Activated CD4-positive, alpha-beta memory T cell treated with anti-CD3 and anti-CD28 coated beads for 36 hours (primary cell): ENCODE results near the gene SSTR5. TPM values are rescaled to one million over a fixed set of nuclear protein-coding genes. Genes with fewer than 3 reads are reported as not detected.

Experiments
- CTCF ChIA-PET: fragments of 350-600 bp; sonication (Branson Sonifier 250); formaldehyde crosslinking; loops from one replicate; lab custom pipeline; 2021; ENCODE audit warnings: antibody characterized with exemption, inconsistent platforms; lab: Charles Lee
- POLR2A ChIA-PET: fragments of 350-600 bp; sonication (Branson Sonifier 250); formaldehyde crosslinking; loops from one replicate; lab custom pipeline; 2021; ENCODE audit warnings: antibody characterized with exemption; lab: Charles Lee
- DNase-seq: peaks from one replicate; pipeline ENCODE4 v3.0.0-alpha.2; 2020
- H3K27ac Mint-ChIP-seq: one replicate; pipeline ENCODE4 v1.8.0; 2021; ENCODE audit warnings: mixed read lengths
- H3K27me3 Mint-ChIP-seq: one replicate; pipeline ENCODE4 v1.8.0; 2021; ENCODE audit warnings: mixed read lengths
- H3K36me3 Mint-ChIP-seq: one replicate; pipeline ENCODE4 v1.8.0; 2021; ENCODE audit warnings: mixed read lengths
- H3K4me1 Mint-ChIP-seq: one replicate; pipeline ENCODE4 v1.8.0; 2021; ENCODE audit warnings: low read depth, mixed read lengths
- H3K4me3 Mint-ChIP-seq: one replicate; pipeline ENCODE4 v1.8.0; 2021; ENCODE audit warnings: mild to moderate bottlenecking, mixed read lengths
- H3K9me3 Mint-ChIP-seq: one replicate; pipeline ENCODE4 v1.8.0; 2021; ENCODE audit warnings: mixed read lengths
- intact Hi-C: fragments of 100-400 bp; cut with micrococcal nuclease; formaldehyde crosslinking; loops from one replicate; pipeline ENCODE4 v1.15.1; 2023
- total RNA-seq, 2 experiments: library from RNA; stranded (reverse); gene quantifications; one replicate each; pipeline ENCODE4 v1.2.3, GENCODE V29; 2021

Gene SSTR5
- total RNA-seq, 2 experiments from 2014 or later = not detected

DNA sequence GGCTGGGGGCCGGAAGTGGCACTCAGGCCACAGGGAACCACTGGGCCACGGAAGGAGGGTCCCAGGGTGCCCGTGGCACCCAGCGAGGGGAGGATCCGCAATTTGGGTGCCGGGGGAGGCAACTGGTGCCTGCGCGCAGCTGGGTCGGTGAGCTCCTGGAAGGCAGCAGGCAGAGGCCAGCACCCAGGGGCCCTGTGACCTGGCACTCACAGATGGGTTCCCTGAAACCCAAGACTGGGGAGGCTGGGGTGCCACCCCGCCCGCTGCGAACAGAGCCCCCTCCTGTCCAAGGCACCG is 663 bp downstream of the SSTR5 start:
- intact Hi-C loops = no loop called here
- H3K4me1 Mint-ChIP-seq = no peaks in the 10 kb centered on the region
- POLR2A ChIA-PET = no interaction called here

GRCh38 chr16:1073566-1074378 is 1.2 kb downstream of the SSTR5 start:
- CTCF ChIA-PET = no interaction called here
- POLR2A ChIA-PET = no interaction called here
- DNase-seq = no peak
- Mint-ChIP-seq H3K9me3 (no peaks in the 10 kb centered on the region), H3K4me3 (no peak overlapping the region), H3K27me3 (peaks cover 19% of the 10 kb centered on the region), H3K36me3 (no peaks in the 10 kb centered on the region), H3K4me1 (no peaks in the 10 kb centered on the region), H3K27ac (no peak overlapping the region)
- intact Hi-C loops = no loop called here

More for the DNA sequence above, 663 bp downstream of the SSTR5 start:
- no peak for DNase-seq
- CTCF ChIA-PET = no interaction called here
- H3K27me3 Mint-ChIP-seq = peaks cover 23% of the 10 kb centered on the region
- H3K36me3 Mint-ChIP-seq = no peaks in the 10 kb centered on the region
- no peak overlapping the region for H3K4me3 Mint-ChIP-seq
- H3K9me3 Mint-ChIP-seq = no peaks in the 10 kb centered on the region
- no peak overlapping the region for H3K27ac Mint-ChIP-seq

GRCh38 chr16:1074379-1074649 is 1.8 kb downstream of the SSTR5 start:
- Mint-ChIP-seq H3K27me3 (peaks cover 19% of the 10 kb centered on the region), H3K4me1 (no peaks in the 10 kb centered on the region), H3K27ac (no peak overlapping the region), H3K9me3 (no peaks in the 10 kb centered on the region), H3K4me3 (no peak overlapping the region), H3K36me3 (no peaks in the 10 kb centered on the region)
- ChIA-PET POLR2A (no interaction called here), CTCF (no interaction called here)
- no peak for DNase-seq
- intact Hi-C loops = no loop called here

GRCh38 chr16:1075546-1075945 is 3.0 kb downstream of the SSTR5 start:
- no peak overlapping the region for H3K27ac Mint-ChIP-seq
- ChIA-PET CTCF (no interaction called here), POLR2A (no interaction called here)
- no peak for DNase-seq
- H3K9me3 Mint-ChIP-seq = no peaks in the 10 kb centered on the region
- no peaks in the 10 kb centered on the region for H3K36me3 Mint-ChIP-seq
- H3K4me3 Mint-ChIP-seq = no peak overlapping the region
- intact Hi-C loops = no loop called here
- peaks cover 16% of the 10 kb centered on the region for H3K27me3 Mint-ChIP-seq
- no peaks in the 10 kb centered on the region for H3K4me1 Mint-ChIP-seq

DNA sequence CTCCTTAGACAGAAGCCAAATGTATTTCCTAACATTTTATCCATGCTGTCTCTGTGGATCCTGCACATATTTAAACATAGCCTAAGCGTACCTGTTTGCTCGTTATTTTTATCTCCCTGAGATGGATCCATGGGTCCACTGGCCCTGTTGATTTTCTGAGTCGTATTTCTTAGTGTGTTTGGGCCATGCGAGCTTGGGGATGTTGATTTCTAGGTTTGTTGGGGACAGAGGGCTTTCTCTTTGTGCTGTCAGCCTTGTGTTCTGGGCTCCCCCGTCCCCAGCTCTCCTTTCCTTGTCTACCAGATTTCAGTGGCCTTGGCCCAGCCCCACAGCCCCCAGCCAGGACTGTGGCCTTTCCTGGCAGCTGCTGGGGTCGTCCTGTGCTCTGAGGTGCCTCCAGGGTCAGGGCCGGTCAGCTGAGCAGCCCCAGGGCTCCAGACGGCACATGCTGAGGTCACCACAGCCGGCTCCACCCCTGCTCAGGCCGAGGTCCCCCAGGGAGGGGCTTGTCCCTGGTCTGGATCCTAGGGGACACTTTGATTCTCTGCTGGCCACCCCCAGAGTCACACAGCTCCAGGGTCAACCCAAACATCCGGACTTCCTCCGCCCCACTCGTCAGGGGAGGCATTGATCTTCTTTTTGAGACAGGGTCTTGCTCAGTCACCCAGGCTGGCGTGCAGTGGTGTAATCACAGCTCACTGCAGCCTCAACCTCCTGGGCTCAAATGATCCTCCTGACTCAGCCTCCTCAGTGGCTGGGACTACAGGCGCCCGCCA is 4.4 kb downstream of the SSTR5 start:
- POLR2A ChIA-PET = no interaction called here
- intact Hi-C loops = no loop called here
- DNase-seq = no peak
- H3K36me3 Mint-ChIP-seq = no peaks in the 10 kb centered on the region
- H3K27me3 Mint-ChIP-seq = peaks cover 17% of the 10 kb centered on the region
- no peak overlapping the region for H3K27ac Mint-ChIP-seq
- no peaks in the 10 kb centered on the region for H3K9me3 Mint-ChIP-seq
- H3K4me1 Mint-ChIP-seq = no peaks in the 10 kb centered on the region
- CTCF ChIA-PET = no interaction called here
- H3K4me3 Mint-ChIP-seq = no peak overlapping the region

DNA sequence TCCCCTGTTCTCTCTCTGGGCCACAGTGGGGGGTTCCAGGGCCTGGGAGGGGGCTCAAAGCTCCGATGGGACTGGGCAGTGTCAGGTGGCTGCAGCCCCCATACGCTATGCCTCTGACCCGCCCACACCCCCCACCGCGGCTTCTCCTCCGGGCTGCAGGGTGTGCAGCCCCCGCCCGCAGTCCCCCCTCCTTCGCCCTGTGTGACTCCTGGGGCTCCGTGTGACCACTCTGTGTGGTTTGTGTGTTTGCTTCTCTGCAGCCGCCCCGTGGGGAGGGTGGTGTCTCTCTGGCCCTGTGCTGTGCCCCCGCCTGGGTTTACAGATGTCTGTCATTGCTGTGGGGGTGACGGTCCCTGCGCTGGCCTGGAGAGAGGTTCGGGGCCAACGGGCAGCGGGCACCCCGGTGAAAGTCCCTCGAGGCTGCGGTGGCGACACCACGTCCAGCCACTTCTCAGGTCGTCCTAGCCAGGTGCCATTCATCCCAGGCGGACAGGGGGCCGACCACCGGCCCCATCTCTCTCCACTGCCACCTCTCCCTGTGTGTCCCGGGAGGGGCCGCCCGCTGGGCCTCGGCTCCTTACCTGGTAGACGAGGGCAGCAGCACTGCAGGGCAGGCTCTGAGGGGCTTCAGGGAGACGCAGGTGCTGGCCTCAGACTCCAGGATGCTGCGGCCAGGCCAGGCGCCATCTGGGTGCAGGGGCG is 5.5 kb downstream of the SSTR5 start:
- intact Hi-C loops = no loop called here
- no peak overlapping the region for H3K4me3 Mint-ChIP-seq
- ChIA-PET CTCF (no interaction called here), POLR2A (no interaction called here)
- DNase-seq = no peak
- H3K9me3 Mint-ChIP-seq = no peaks in the 10 kb centered on the region
- no peaks in the 10 kb centered on the region for H3K4me1 Mint-ChIP-seq
- no peaks in the 10 kb centered on the region for H3K36me3 Mint-ChIP-seq
- no peak overlapping the region for H3K27ac Mint-ChIP-seq
- H3K27me3 Mint-ChIP-seq = peaks cover 18% of the 10 kb centered on the region

DNA sequence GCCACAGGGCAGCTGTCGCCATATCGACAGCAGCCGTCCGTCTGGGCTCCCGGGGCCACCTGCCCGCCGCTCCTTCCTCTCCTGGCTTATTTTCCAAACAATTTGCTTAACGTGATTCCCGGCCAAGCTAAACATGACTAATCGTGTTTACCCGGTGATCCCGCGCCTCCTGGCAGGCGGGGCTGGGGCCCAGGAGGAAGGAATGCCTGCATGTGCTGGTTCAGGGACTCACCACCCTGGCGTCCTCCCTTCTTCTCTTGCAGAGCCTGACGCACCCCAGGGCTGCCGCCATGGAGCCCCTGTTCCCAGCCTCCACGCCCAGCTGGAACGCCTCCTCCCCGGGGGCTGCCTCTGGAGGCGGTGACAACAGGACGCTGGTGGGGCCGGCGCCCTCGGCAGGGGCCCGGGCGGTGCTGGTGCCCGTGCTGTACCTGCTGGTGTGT is 6.1 kb downstream of the SSTR5 start:
- ChIA-PET CTCF (interaction anchor here (0.7 kb wide), 1 partner anchor 21 kb away, joined by 3 read pairs; no protein-coding TSS in a partner anchor), POLR2A (no interaction called here)
- H3K27ac Mint-ChIP-seq = no peak overlapping the region
- H3K4me3 Mint-ChIP-seq = no peak overlapping the region
- no peaks in the 10 kb centered on the region for H3K4me1 Mint-ChIP-seq
- H3K9me3 Mint-ChIP-seq = no peaks in the 10 kb centered on the region
- intact Hi-C loops = no loop called here
- H3K36me3 Mint-ChIP-seq = no peaks in the 10 kb centered on the region
- DNase-seq = no peak
- H3K27me3 Mint-ChIP-seq = peaks cover 18% of the 10 kb centered on the region

DNA sequence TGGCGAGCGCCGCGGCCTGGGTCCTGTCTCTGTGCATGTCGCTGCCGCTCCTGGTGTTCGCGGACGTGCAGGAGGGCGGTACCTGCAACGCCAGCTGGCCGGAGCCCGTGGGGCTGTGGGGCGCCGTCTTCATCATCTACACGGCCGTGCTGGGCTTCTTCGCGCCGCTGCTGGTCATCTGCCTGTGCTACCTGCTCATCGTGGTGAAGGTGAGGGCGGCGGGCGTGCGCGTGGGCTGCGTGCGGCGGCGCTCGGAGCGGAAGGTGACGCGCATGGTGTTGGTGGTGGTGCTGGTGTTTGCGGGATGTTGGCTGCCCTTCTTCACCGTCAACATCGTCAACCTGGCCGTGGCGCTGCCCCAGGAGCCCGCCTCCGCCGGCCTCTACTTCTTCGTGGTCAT is 6.8 kb downstream of the SSTR5 start:
- H3K9me3 Mint-ChIP-seq = no peaks in the 10 kb centered on the region
- H3K27ac Mint-ChIP-seq = no peak overlapping the region

GRCh38 chr16:1079786-1080525 is 7.4 kb downstream of the SSTR5 start:
- POLR2A ChIA-PET = no interaction called here
- Mint-ChIP-seq H3K27ac (no peak overlapping the region), H3K4me1 (no peaks in the 10 kb centered on the region), H3K36me3 (no peaks in the 10 kb centered on the region), H3K9me3 (peaks cover 5% of the 10 kb centered on the region), H3K4me3 (no peak overlapping the region), H3K27me3 (peaks cover 21% of the 10 kb centered on the region)
- intact Hi-C loops = no loop called here
- CTCF ChIA-PET = no interaction called here
- no peak for DNase-seq

More for the DNA sequence above, 6.8 kb downstream of the SSTR5 start:
- CTCF ChIA-PET = interaction anchor here (0.7 kb wide), 1 partner anchor 22 kb away, joined by 3 read pairs; no protein-coding TSS in a partner anchor
- POLR2A ChIA-PET = no interaction called here
- no peak overlapping the region for H3K4me3 Mint-ChIP-seq
- H3K27me3 Mint-ChIP-seq = peaks cover 21% of the 10 kb centered on the region
- H3K36me3 Mint-ChIP-seq = no peaks in the 10 kb centered on the region
- no peak for DNase-seq
- intact Hi-C loops = no loop called here
- no peaks in the 10 kb centered on the region for H3K4me1 Mint-ChIP-seq

DNA sequence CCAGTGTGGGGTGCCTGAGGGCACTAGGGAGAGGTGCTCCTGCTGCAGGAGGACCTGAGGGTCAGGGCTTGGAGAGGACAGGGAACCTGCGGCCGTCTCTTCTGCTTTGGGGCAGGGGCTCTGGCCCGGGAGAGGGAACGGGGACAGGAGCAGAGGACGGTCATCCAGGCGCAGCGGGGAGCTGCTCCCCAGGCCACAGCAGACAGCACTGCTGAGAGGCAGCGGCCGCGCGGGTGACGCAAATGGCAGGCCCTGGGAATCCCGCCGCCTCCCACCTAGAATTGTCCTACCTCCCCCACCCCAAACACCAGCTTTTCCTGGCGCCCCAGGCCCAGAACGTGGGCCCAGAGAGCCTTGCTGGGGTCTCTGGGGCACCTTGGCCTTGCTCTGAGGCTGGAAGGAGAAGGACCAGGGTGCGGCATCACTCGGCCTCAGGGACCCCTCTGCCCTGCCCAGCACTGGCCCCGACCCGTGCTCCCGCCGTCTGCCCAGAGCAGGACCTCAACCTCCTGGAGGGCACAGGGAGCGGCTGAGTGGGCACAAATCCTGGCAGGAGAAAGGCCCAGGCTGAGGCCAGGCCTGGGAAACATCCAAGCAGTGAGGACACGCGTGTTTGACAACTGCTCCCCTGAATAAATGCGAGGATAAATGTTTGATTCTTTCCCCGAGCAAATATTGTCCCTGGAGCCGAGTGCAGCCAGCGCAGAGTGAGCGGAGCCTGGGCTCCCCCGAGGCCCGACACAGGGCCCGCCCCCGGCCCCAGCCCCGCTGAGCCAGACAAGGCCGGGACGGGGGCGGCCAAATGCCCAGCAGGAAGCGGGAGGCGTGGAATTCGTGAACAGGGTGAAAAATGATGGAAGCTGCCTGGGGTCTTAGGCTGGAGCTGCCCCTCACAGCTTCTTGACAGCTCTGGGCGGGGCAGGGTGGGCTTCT is 8.5 kb downstream of the SSTR5 start:
- Mint-ChIP-seq H3K27ac (no peak overlapping the region), H3K4me1 (no peaks in the 10 kb centered on the region), H3K9me3 (peaks cover 14% of the 10 kb centered on the region), H3K36me3 (peaks cover 5% of the 10 kb centered on the region), H3K27me3 (peaks cover 29% of the 10 kb centered on the region), H3K4me3 (no peak overlapping the region)
- intact Hi-C loops = no loop called here
- ChIA-PET CTCF (no interaction called here), POLR2A (no interaction called here)
- DNase-seq = no peak

- Mint-ChIP-seq H3K9me3 (peaks cover 14% of the 10 kb centered on the region), H3K27me3 (peaks cover 23% of the 10 kb centered on the region), H3K4me3 (no peak overlapping the region), H3K4me1 (no peaks in the 10 kb centered on the region), H3K36me3 (peaks cover 5% of the 10 kb centered on the region), H3K27ac (no peak overlapping the region)
- CTCF ChIA-PET = no interaction called here
- DNase-seq = no peak
- intact Hi-C loops = no loop called here
- POLR2A ChIA-PET = no interaction called here
These were observed 9.3 kb downstream of the SSTR5 start for GRCh38 chr16:1081734-1082265.
